K562 (cell line): ENCODE measurements around the gene OBSCN.

Experiments used
- ATF2 ChIP-seq: sonication (generic); formaldehyde crosslinking; IDR thresholded peaks from 2 replicates; pipeline ENCODE4 v1.8.1; 2022; ENCODE audit warnings: missing genetic modification reagents
- BRCA1 ChIP-seq, 2 experiments: fragments of 450-650 bp in 1 of 2; sonication (generic) in 1 of 2; formaldehyde crosslinking in 1 of 2; IDR thresholded peaks; 2 replicates each; pipeline versions ENCODE4 v1.5.0 to v1.6.1; 2017 to 2020; ENCODE audit warnings: mild to moderate bottlenecking in 1 of 2, missing genetic modification reagents in 1 of 2
- CREM ChIP-seq: IDR thresholded peaks from 2 replicates; pipeline ENCODE4 v1.6.1; 2014; ENCODE audit warnings: antibody characterized with exemption, low read depth
- EZH2 ChIP-seq: IDR thresholded peaks from 2 replicates; pipeline ENCODE4 v1.6.1; 2012; ENCODE audit warnings: low read depth, mild to moderate bottlenecking, inconsistent platforms, low read length, borderline replicate concordance
- GABPA ChIP-seq: fragments of 200-800 bp; sonication (Bioruptor generic); conservative IDR thresholded peaks from 2 replicates; pipeline ENCODE4 v1.6.1; 2016; ENCODE audit warnings: low read depth, missing genetic modification characterization, missing compliant biosample characterization
- GATA2 ChIP-seq: sonication (generic); formaldehyde crosslinking; IDR thresholded peaks from 2 replicates; pipeline ENCODE4 v1.4.0; 2020; ENCODE audit warnings: mild to moderate bottlenecking, missing genetic modification reagents
- JUN ChIP-seq, 2 experiments: sonication (generic) in 1 of 2; formaldehyde crosslinking in 1 of 2; IDR thresholded peaks; 2 replicates each; pipeline versions ENCODE4 v1.6.1 to v1.8.0; 2012 to 2022; ENCODE audit warnings: borderline replicate concordance in 2 of 2, mild to moderate bottlenecking in 2 of 2, improper control_type of control experiment in 1 of 2, low read depth in 1 of 2, low read length in 1 of 2, missing genetic modification reagents in 1 of 2
- SMAD1 ChIP-seq: fragments of 150-350 bp; IDR thresholded peaks from 2 replicates; pipeline ENCODE4 v1.6.1; 2014; ENCODE audit warnings: low read length, low read depth; ENCODE audit not compliant: partially characterized antibody
- SP2 ChIP-seq: IDR thresholded peaks from 2 replicates; pipeline ENCODE4 v1.6.1; 2011; ENCODE audit warnings: mild to moderate bottlenecking, low read depth, low read length, moderate library complexity; ENCODE audit not compliant: poor library complexity, severe bottlenecking; ENCODE audit errors: extremely low read depth
- U2AF2 ChIP-seq: fragments of 200-400 bp; formaldehyde crosslinking; optimal IDR thresholded peaks from 2 replicates; pipeline ENCODE3; 2017; ENCODE audit warnings: low read depth, mild to moderate bottlenecking, low read length
- ZNF124 ChIP-seq: sonication (generic); formaldehyde crosslinking; IDR thresholded peaks from 2 replicates; pipeline ENCODE4 v1.8.1; 2022; ENCODE audit warnings: missing genetic modification reagents
- ZNF75A ChIP-seq: fragments of 450-650 bp; formaldehyde crosslinking; IDR thresholded peaks from 2 replicates; pipeline ENCODE4 v1.4.0; 2020; ENCODE audit warnings: mild to moderate bottlenecking
- TF ChIP-seq, protein P1 (sequence below): IDR thresholded peaks from 3 replicates; pipeline ENCODE4 v1.6.1; 2011; ENCODE audit warnings: borderline replicate concordance, mild to moderate bottlenecking; ENCODE audit not compliant: insufficient read length, insufficient read depth
- TF ChIP-seq, protein P2 (sequence below), 3 experiments: IDR thresholded peaks in 2 of 3; conservative IDR thresholded peaks in 1 of 3; 2 replicates each; pipeline ENCODE4 v1.5.1; 2011 to 2012; ENCODE audit warnings: low read length in 3 of 3, mild to moderate bottlenecking in 3 of 3, control low read depth in 2 of 3, improper control_type of control experiment in 1 of 3, inconsistent platforms in 1 of 3, low read depth in 1 of 3, mixed read lengths in 1 of 3, moderate library complexity in 1 of 3; ENCODE audit not compliant: insufficient read depth in 2 of 3

DNA sequence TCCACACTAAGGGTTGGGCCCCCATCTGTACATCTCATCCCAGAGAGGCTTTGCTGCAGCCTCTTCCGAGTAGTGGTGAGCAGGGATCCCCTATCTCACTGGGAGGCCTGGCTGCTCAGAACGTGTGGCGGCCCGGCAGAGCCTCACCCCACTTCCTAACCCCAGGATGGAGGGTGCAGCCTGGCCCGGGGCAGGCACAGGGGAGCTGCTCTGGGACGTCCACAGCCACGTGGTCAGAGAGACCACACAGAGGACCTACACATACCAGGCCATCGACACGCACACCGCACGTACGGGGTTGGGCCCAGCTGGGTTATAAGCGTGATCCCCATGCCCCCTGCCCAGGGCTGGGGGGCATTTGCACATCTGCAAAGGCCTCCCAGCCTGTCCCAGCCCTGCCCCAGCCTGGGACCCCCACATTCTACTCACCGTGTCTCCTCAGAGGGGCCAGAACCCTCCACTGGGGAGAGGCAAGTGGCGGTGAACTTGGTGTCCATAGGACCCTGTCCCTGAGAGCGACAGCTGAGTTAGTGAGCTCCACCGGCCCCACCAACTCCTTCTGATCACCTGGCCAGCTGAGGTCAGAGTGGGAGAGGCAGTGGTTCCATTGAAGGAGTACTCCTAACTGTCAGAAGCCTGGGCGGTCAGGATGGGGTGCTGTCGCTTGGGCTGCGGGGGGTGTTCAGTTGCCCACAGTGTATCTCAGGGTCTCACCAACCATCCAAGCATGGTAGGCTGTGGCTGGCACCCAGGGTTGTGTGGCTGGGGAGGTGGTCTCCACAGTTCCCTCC lies 157.6 kb downstream of the OBSCN start:
- TF ChIP-seq CREM (no peak), EZH2 (no peak), ZNF124 (CRISPR knock-in tag) (no peak), ZNF75A (CRISPR knock-in tag) (no peak), SP2 (no peak), BRCA1 (IDR thresholded peaks at IDR 0.05) (no peak), BRCA1 (CRISPR knock-in tag; IDR thresholded peaks at IDR 0.05) (no peak), ATF2 (CRISPR knock-in tag) (no peak), JUN (IDR thresholded peaks at IDR 0.05; ENCODE audit: borderline replicate concordance, low read depth, low read length) (no peak), JUN (CRISPR knock-in tag; IDR thresholded peaks at IDR 0.05; ENCODE audit: borderline replicate concordance) (no peak), U2AF2 (no peak), GATA2 (CRISPR knock-in tag) (no peak), GABPA (tag) (no peak), SMAD1 (no peak)
- TF ChIP-seq, protein P1, sequence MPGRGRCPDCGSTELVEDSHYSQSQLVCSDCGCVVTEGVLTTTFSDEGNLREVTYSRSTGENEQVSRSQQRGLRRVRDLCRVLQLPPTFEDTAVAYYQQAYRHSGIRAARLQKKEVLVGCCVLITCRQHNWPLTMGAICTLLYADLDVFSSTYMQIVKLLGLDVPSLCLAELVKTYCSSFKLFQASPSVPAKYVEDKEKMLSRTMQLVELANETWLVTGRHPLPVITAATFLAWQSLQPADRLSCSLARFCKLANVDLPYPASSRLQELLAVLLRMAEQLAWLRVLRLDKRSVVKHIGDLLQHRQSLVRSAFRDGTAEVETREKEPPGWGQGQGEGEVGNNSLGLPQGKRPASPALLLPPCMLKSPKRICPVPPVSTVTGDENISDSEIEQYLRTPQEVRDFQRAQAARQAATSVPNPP: no peak
- TF ChIP-seq, protein P2, sequence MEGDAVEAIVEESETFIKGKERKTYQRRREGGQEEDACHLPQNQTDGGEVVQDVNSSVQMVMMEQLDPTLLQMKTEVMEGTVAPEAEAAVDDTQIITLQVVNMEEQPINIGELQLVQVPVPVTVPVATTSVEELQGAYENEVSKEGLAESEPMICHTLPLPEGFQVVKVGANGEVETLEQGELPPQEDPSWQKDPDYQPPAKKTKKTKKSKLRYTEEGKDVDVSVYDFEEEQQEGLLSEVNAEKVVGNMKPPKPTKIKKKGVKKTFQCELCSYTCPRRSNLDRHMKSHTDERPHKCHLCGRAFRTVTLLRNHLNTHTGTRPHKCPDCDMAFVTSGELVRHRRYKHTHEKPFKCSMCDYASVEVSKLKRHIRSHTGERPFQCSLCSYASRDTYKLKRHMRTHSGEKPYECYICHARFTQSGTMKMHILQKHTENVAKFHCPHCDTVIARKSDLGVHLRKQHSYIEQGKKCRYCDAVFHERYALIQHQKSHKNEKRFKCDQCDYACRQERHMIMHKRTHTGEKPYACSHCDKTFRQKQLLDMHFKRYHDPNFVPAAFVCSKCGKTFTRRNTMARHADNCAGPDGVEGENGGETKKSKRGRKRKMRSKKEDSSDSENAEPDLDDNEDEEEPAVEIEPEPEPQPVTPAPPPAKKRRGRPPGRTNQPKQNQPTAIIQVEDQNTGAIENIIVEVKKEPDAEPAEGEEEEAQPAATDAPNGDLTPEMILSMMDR (IDR thresholded peaks at IDR 0.05 in 2 of 3, conservative IDR thresholded peaks at IDR 0.05 in 1 of 3; ENCODE audit: insufficient read depth in 2 of 3, low read depth in 1 of 3, low read length in 3 of 3): no peak
